Neural cell (in vitro differentiated cells): ENCODE measurements around the gene MSI2. TPM values are rescaled to one million over a fixed set of nuclear protein-coding genes. Genes with fewer than 3 reads are reported as not detected.

Source experiments
- H2AFZ ChIP-seq: fragments of 200-600, 300-800 bp; sonication (generic), shearing (Covaris generic); 2 replicates; pipeline ENCODE4 v1.6.0; 2014; ENCODE audit warnings: low read depth, mild to moderate bottlenecking, antibody characterized with exemption, low read length, moderate library complexity
- H3F3A ChIP-seq: fragments of 200-600 bp; shearing (Covaris generic); 2 replicates; pipeline ENCODE4 v1.6.1; 2016; ENCODE audit warnings: mild to moderate bottlenecking, moderate library complexity, mixed read lengths, antibody characterized with exemption, low read length; ENCODE audit not compliant: insufficient read depth, poor library complexity, severe bottlenecking
- H3K27ac ChIP-seq: fragments of 200-600, 300-800 bp; sonication (generic), shearing (Covaris generic); 2 replicates; pipeline ENCODE4 v1.5.1; 2014; ENCODE audit warnings: mild to moderate bottlenecking, low read length, moderate library complexity
- H3K27me3 ChIP-seq: fragments of 300-800, 200-600 bp; sonication (generic), shearing (Covaris generic); 2 replicates; pipeline ENCODE4 v1.6.0; 2014; ENCODE audit warnings: mild to moderate bottlenecking, low read depth, low read length, moderate library complexity; ENCODE audit not compliant: insufficient read depth
- H3K36me3 ChIP-seq: fragments of 300-800, 200-600 bp; sonication (generic), shearing (Covaris generic); 2 replicates; pipeline ENCODE4 v1.5.1; 2014; ENCODE audit warnings: mild to moderate bottlenecking, antibody characterized with exemption, low read length, moderate library complexity; ENCODE audit not compliant: insufficient read depth
- H3K4me2 ChIP-seq: fragments of 300-800, 200-600 bp; sonication (generic), shearing (Covaris generic); 2 replicates; pipeline ENCODE4 v1.6.0; 2014; ENCODE audit warnings: mild to moderate bottlenecking, low read length
- H3K4me3 ChIP-seq: fragments of 300-800, 200-600 bp; sonication (generic), shearing (Covaris generic); 2 replicates; pipeline ENCODE4 v1.5.1; 2014; ENCODE audit warnings: mild to moderate bottlenecking, low read length, moderate library complexity
- H3K79me2 ChIP-seq: fragments of 200-600 bp; shearing (Covaris generic); replicated peaks from 2 replicates; pipeline ENCODE4 v1.6.0; 2014; ENCODE audit warnings: mild to moderate bottlenecking, low read length, moderate library complexity; ENCODE audit not compliant: insufficient read depth
- H3K9ac ChIP-seq: fragments of 300-800, 200-600 bp; sonication (generic), shearing (Covaris generic); 2 replicates; pipeline ENCODE4 v1.6.1; 2016; ENCODE audit warnings: mild to moderate bottlenecking, low read length, mixed read lengths
- H3K9me2 ChIP-seq: fragments of 200-600 bp; shearing (Covaris generic); 2 replicates; pipeline ENCODE4 v1.6.1; 2016; ENCODE audit warnings: mild to moderate bottlenecking, low read length, mixed read lengths; ENCODE audit not compliant: insufficient read depth
- H3K9me3 ChIP-seq: fragments of 200-600, 300-800 bp; sonication (generic), shearing (Covaris generic); 2 replicates; pipeline ENCODE4 v1.6.1; 2016; ENCODE audit warnings: mild to moderate bottlenecking, mixed run types, low read length, moderate library complexity, mixed read lengths
- H4K20me1 ChIP-seq: fragments of 200-600 bp; shearing (Covaris generic); 2 replicates; pipeline ENCODE4 v1.6.1; 2016; ENCODE audit warnings: mild to moderate bottlenecking, mixed run types; ENCODE audit not compliant: insufficient read depth
- EP300 ChIP-seq: fragments of 450-650 bp; conservative IDR thresholded peaks from 2 replicates; pipeline ENCODE4 v1.6.1; 2014; ENCODE audit warnings: antibody characterized with exemption, mild to moderate bottlenecking, moderate library complexity; ENCODE audit not compliant: poor library complexity, severe bottlenecking
- EZH2 ChIP-seq: fragments of 200-600, 300-800 bp; shearing (Covaris generic), sonication (generic); IDR thresholded peaks from 2 replicates; pipeline ENCODE4 v1.6.1; 2014; ENCODE audit warnings: antibody characterized with exemption, low read length, borderline replicate concordance, mild to moderate bottlenecking; ENCODE audit not compliant: insufficient read depth, poor library complexity, severe bottlenecking
- MXI1 ChIP-seq: fragments of 450-650 bp; conservative IDR thresholded peaks from 2 replicates; pipeline ENCODE4 v1.6.1; 2014; ENCODE audit warnings: antibody characterized with exemption, mild to moderate bottlenecking; ENCODE audit not compliant: poor library complexity, severe bottlenecking
- POLR2AphosphoS5 ChIP-seq: IDR thresholded peaks from 2 replicates; pipeline ENCODE4 v1.6.1; 2012
- RAD21 ChIP-seq: fragments of 450-650 bp; conservative IDR thresholded peaks from 2 replicates; pipeline ENCODE4 v1.6.1; 2014; ENCODE audit warnings: antibody characterized with exemption, mild to moderate bottlenecking, moderate library complexity
- SMC3 ChIP-seq: fragments of 450-650 bp; conservative IDR thresholded peaks from 2 replicates; pipeline ENCODE4 v1.6.1; 2014; ENCODE audit warnings: antibody characterized with exemption, mild to moderate bottlenecking, moderate library complexity; ENCODE audit not compliant: poor library complexity
- TAF1 ChIP-seq: IDR thresholded peaks from 2 replicates; pipeline ENCODE4 v1.6.1; 2012; ENCODE audit warnings: low read depth
- polyA plus RNA-seq: library from polyadenylated mRNA; depleted of rRNA; stranded (reverse); fragments of >200 nt; gene quantifications from 2 replicates; pipeline ENCODE4 v1.2.3, GENCODE V29; 2014
- TF ChIP-seq, protein P1 (sequence below): fragments of 450-650 bp; IDR thresholded peaks from 2 replicates; pipeline ENCODE4 v1.5.1; 2014; ENCODE audit warnings: antibody characterized with exemption, mild to moderate bottlenecking, moderate library complexity; ENCODE audit not compliant: poor library complexity, severe bottlenecking
- TF ChIP-seq, protein P2 (sequence below): IDR thresholded peaks from 2 replicates; pipeline ENCODE4 v1.6.1; 2012; ENCODE audit warnings: borderline replicate concordance

The MSI2 gene
- polyA plus RNA-seq, 1 donor from 2014 or later = 61.4 TPM

DNA sequence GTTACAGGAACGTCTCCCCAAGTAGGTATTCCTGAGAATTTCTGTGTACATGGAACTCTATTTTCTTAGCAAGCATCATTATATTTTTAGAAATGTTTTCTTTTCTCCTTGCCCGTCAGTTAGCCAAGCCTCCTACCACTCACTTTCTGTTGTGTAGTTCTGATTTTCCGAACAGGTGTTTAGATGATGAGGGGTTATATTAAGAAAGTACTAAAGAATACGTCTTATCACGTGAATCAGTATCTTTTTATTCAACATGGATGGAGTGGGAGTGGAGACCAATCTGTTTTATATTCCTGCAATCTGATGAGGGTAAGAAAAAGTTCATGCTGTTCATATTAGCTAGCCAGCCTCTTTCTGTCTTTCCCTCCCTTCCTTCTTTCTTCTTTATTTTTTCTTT lies 29.4 kb downstream of the MSI2 start:
- Histone ChIP-seq H3K9ac (no peak overlapping the region), H3K9me3 (no peaks in the 10 kb centered on the region), H2AFZ (no peak overlapping the region), H3K36me3 (no peaks in the 10 kb centered on the region), H3K4me2 (no peak overlapping the region), H4K20me1 (no peaks in the 10 kb centered on the region), H3K27me3 (no peaks in the 10 kb centered on the region), H3F3A (no peaks in the 10 kb centered on the region), H3K79me2 (peaks cover 45% of the 10 kb centered on the region), H3K9me2 (no peaks in the 10 kb centered on the region), H3K27ac (no peak overlapping the region), H3K4me3 (no peak overlapping the region)
- TF ChIP-seq TAF1 (no peak), SMC3 (no peak), EZH2 (no peak), RAD21 (no peak), EP300 (no peak), MXI1 (no peak), POLR2AphosphoS5 (no peak)
- TF ChIP-seq, protein P1, sequence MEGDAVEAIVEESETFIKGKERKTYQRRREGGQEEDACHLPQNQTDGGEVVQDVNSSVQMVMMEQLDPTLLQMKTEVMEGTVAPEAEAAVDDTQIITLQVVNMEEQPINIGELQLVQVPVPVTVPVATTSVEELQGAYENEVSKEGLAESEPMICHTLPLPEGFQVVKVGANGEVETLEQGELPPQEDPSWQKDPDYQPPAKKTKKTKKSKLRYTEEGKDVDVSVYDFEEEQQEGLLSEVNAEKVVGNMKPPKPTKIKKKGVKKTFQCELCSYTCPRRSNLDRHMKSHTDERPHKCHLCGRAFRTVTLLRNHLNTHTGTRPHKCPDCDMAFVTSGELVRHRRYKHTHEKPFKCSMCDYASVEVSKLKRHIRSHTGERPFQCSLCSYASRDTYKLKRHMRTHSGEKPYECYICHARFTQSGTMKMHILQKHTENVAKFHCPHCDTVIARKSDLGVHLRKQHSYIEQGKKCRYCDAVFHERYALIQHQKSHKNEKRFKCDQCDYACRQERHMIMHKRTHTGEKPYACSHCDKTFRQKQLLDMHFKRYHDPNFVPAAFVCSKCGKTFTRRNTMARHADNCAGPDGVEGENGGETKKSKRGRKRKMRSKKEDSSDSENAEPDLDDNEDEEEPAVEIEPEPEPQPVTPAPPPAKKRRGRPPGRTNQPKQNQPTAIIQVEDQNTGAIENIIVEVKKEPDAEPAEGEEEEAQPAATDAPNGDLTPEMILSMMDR = no peak
- TF ChIP-seq, protein P2, sequence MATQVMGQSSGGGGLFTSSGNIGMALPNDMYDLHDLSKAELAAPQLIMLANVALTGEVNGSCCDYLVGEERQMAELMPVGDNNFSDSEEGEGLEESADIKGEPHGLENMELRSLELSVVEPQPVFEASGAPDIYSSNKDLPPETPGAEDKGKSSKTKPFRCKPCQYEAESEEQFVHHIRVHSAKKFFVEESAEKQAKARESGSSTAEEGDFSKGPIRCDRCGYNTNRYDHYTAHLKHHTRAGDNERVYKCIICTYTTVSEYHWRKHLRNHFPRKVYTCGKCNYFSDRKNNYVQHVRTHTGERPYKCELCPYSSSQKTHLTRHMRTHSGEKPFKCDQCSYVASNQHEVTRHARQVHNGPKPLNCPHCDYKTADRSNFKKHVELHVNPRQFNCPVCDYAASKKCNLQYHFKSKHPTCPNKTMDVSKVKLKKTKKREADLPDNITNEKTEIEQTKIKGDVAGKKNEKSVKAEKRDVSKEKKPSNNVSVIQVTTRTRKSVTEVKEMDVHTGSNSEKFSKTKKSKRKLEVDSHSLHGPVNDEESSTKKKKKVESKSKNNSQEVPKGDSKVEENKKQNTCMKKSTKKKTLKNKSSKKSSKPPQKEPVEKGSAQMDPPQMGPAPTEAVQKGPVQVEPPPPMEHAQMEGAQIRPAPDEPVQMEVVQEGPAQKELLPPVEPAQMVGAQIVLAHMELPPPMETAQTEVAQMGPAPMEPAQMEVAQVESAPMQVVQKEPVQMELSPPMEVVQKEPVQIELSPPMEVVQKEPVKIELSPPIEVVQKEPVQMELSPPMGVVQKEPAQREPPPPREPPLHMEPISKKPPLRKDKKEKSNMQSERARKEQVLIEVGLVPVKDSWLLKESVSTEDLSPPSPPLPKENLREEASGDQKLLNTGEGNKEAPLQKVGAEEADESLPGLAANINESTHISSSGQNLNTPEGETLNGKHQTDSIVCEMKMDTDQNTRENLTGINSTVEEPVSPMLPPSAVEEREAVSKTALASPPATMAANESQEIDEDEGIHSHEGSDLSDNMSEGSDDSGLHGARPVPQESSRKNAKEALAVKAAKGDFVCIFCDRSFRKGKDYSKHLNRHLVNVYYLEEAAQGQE = no peak

DNA sequence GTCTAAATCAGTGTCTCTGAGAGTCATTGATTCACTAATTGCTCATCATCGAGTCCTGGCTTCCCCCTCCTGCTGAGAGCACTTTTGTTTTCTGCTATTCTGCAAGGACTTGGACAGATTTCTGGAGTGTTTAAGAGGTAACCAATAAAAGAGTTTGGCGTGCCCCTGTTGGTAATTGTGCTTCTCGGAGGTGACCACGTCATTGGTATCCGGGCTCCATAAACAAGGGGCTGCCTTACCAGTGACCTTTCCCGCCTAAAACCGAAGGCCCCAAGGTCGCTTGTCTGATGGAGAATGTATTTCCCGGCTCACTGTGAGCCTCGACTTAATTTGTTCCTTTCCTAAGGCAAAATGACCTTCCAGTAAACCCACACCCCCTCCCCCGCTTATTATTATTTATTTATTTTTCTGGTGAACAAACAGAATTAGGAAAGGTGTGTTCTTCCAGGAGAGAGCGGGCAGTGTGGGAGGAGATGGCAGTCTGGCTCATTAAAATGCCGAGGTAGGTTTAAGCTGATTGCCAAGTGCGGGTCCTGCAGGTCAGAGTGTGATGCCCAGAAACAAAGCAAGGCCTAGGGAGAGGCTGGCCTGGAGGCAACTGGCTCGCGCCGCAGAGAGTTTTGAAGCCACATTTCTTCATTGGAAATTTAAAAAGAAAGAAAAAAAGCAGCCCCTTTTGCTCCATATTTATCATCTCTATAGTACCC lies 30.2 kb downstream of the MSI2 start:
- no peak for TF ChIP-seq SMC3
- no peak for TF ChIP-seq EZH2
- no peak for TF ChIP-seq EP300
- no peak for TF ChIP-seq POLR2AphosphoS5
- no peak for TF ChIP-seq TAF1
- TF ChIP-seq, protein P1 = no peak
- TF ChIP-seq RAD21 = no peak
- TF ChIP-seq, protein P2 = no peak
- no peak for TF ChIP-seq MXI1
- Histone ChIP-seq H3K9me2 (no peaks in the 10 kb centered on the region), H4K20me1 (no peaks in the 10 kb centered on the region), H3K27ac (no peak overlapping the region), H3F3A (no peaks in the 10 kb centered on the region), H3K79me2 (peaks cover 50% of the 10 kb centered on the region), H3K27me3 (no peaks in the 10 kb centered on the region), H3K4me2 (no peak overlapping the region), H3K36me3 (no peaks in the 10 kb centered on the region), H2AFZ (no peak overlapping the region), H3K4me3 (no peak overlapping the region), H3K9ac (no peak overlapping the region), H3K9me3 (no peaks in the 10 kb centered on the region)
